ENCODE results near the gene RAB31.

GRCh38 chr18:9826685-9827084, 118.6 kb downstream of the RAB31 start:
- TF ChIP-seq POLR2AphosphoS5 (IDR thresholded peaks at IDR 0.05): no peak
- no peak for TF ChIP-seq POLR2A (IDR thresholded peaks at IDR 0.05)
- TF ChIP-seq, protein P1, sequence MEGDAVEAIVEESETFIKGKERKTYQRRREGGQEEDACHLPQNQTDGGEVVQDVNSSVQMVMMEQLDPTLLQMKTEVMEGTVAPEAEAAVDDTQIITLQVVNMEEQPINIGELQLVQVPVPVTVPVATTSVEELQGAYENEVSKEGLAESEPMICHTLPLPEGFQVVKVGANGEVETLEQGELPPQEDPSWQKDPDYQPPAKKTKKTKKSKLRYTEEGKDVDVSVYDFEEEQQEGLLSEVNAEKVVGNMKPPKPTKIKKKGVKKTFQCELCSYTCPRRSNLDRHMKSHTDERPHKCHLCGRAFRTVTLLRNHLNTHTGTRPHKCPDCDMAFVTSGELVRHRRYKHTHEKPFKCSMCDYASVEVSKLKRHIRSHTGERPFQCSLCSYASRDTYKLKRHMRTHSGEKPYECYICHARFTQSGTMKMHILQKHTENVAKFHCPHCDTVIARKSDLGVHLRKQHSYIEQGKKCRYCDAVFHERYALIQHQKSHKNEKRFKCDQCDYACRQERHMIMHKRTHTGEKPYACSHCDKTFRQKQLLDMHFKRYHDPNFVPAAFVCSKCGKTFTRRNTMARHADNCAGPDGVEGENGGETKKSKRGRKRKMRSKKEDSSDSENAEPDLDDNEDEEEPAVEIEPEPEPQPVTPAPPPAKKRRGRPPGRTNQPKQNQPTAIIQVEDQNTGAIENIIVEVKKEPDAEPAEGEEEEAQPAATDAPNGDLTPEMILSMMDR (IDR thresholded peaks at IDR 0.05): no peak
